ENCODE data around the gene MTCL1.

The MTCL1 gene

GRCh38 chr18:8776013-8776943 is 70.9 kb downstream of the MTCL1 start:
- DNase-seq: no peak

GRCh38 chr18:8777846-8778245 is 72.5 kb downstream of the MTCL1 start:
- no peak for DNase-seq

GRCh38 chr18:8778386-8778785 is 73.0 kb downstream of the MTCL1 start:
- DNase-seq: no peak

GRCh38 chr18:8778824-8779223 is 73.5 kb downstream of the MTCL1 start:
- DNase-seq: no peak

DNA sequence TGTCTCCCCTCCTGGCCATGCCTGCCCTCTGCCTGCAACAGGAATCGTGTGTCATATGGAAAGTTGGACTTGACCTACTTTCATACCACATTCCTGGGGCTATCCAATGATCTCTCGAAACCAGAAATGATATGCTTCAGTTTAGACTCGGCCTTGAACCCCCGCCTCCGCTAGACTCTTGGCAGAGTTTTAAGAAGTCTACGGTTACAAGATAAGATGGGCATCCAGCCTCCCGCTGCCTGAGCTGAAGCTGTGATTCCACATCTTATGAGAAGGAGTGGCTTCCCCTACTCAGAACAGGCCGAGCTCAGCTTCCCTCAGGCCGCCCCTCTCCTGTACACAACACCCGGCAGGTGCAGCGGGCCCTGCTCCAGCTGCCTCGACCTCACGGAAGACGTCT is 73.9 kb downstream of the MTCL1 start:
- no peak for DNase-seq

DNA sequence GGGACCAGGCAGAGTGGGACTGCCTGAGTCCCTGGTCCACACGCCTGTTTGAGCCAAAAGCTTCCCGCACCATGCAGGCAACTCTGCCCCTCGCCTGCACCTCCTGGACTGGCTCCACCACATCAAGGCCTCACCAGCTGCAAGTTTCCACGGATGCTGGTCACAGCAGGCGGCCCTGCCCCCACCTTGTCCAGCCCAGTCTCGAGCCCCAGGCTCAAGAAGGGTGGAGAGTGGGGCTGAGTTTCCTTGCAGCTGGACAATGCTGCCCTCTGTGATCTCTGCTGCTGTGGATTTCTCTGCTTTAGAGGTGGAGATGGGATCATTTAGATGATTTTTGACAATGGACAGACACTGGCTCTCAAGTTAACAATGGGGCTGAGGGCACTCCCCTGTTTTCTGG is 74.9 kb downstream of the MTCL1 start:
- no peak for DNase-seq

DNA sequence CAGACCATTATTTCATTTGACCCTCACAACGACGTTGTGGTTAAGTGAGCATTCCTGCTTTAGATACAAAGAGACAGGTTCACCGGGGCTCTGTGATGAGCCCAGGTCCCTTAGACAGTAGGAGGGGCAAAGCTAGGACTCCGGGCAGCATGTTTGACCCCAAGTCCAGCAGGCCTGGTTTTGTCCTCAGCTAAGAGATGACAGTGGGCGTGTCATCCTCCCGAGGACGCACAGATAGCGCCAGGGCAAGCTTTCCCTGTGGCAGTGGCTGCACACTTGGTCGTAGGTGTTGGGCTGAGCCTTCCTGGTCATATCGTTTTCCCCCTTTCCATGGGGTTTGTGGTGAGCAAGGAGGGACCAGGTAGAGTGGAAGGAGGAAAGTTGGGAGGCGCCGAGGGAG is 76.3 kb downstream of the MTCL1 start:
- DNase-seq: no peak

GRCh38 chr18:8783335-8783993 is 78.1 kb downstream of the MTCL1 start:
- no peak for DNase-seq

DNA sequence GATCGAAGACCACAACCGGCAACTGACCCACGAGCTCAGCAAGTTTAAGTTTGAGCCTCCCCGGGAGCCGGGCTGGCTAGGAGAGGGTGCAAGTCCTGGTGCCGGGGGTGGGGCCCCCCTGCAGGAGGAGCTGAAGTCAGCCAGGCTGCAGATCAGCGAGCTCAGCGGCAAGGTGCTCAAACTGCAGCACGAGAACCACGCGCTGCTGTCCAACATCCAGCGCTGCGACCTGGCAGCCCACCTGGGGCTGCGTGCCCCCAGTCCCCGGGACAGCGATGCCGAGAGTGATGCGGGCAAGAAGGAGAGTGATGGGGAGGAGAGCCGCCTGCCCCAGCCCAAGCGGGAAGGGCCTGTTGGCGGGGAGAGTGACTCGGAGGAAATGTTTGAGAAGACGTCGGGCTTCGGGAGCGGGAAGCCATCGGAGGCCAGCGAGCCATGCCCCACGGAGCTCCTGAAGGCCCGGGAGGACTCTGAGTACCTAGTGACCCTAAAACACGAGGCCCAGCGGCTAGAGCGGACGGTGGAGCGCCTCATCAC is 78.7 kb downstream of the MTCL1 start:
- no peak for DNase-seq

DNA sequence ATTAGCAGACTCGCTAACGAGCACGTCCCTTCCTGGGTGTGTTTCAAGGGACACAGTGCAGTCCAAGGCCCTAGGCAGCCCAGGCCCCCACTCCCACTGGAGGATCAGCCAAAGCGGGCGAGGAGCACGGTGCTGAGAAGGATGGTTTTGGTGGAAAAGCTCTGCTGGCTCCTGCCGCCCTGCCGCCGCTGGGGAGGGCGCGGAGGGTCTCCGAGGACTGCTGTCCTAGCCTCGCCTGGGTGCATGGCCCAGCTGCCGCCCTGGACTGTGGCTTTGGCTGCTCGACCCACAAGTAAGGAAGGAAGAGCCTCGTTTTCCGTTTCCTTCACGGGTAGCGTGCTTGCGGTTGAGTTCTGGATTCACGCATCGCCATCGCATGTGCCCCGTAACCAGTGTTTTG is 79.9 kb downstream of the MTCL1 start:
- DNase-seq: no peak

DNA sequence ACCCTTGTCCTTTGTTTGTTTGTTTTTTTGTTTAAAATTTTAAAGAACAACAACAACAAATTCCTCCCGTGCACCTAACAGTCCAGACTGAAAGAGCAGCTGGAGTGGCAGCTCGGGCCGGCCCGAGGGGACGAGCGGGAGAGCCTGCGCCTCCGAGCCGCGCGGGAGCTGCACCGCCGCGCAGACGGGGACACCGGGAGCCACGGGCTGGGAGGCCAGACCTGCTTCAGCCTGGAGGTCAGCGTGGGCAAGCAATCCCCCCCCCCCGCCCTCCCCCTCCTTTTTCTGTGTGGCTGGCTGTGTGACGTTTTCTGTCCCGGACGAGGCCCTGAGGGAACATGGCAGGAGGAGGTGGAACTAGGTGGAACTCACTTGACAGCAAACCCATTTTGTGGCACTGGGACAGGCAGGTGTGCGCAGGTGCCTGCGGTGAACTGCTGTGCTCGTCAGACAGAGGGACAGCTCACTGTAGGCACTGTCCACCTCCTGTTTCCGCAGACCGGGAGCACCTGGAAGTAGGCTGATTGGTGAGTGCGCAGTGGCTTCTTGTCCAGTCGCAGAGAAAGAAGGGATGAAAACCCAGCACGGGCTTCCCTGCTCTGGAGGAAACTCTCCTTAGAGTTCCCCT is 80.6 kb downstream of the MTCL1 start:
- no peak for DNase-seq

GRCh38 chr18:8786483-8787370 is 81.4 kb downstream of the MTCL1 start:
- DNase-seq: no peak

- no peak for DNase-seq
Measured at GRCh38 chr18:8787371-8787670, 82.0 kb downstream of the MTCL1 start.

- DNase-seq: no peak
Measured at GRCh38 chr18:8787794-8788193, 82.4 kb downstream of the MTCL1 start.

GRCh38 chr18:8788503-8789429 is 83.4 kb downstream of the MTCL1 start:
- DNase-seq: no peak

- DNase-seq: no peak
Measured at GRCh38 chr18:8791171-8791651, 85.9 kb downstream of the MTCL1 start.

GRCh38 chr18:8792688-8793316 is 87.4 kb downstream of the MTCL1 start:
- no peak for DNase-seq

- DNase-seq: no peak
Measured at GRCh38 chr18:8793445-8794155, 88.2 kb downstream of the MTCL1 start.

DNA sequence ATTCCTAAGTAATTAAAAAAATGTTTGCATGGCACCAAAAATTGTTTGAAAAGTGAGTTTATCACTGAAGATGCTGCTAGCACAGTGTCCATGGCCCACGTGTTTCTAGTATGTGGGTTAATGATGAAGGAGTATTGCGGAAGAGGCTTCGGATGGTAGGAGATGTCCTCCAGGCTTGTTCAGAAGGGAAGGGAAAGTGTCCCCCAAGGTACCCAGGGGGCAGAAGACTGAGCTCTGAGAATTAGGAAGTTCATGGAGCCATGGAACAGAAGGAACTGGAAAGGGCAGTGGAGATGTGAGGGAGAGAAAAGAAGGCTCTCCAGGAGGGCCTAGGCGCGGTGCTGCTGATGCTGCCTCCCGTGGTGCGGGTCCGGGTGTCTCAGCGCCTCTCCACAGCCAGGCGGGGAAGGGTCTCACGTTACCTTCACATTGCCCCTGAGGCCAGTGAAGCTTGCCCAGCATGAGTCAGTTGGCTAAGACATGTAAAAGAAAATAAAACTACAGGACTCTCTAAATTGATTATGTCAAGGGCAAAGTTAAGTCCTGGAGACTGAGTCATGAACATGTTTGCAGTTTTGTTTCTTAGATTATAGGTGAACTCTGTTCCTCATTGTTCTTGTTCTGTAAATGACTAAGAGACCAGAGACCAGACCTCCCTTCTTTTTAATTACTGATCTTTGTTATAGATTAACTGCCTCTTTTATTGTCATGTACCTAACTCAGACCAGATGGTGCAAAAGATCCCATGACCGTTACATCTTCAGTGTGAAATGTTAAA is 89.0 kb downstream of the MTCL1 start:
- DNase-seq: no peak

- no peak for DNase-seq
Measured at GRCh38 chr18:8794934-8795280, 89.6 kb downstream of the MTCL1 start.

Data from NCI-H345 (cell line).